ENCODE measurements around the gene DIABLO.

Gene DIABLO

DNA sequence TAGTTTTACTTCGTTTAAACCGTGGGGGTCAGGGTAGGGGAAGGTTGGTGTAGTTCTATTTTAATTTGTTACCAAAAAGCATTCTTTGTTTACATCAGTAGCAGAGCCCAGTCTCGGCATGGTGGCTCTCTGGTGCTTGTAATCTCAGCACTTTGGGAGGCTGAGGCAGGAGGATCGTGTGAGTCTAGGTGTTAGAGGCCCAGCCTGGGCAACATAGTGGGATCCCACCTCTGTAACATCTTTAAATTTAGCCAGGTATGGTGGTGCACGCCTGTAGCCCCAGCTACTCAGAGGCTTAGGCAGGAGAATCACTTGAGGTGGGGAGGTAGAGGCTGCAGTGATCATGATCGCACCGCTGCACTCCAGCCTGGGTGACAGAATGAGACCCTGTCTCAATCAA, 40.8 kb downstream of the DIABLO start:
- H3K9me2 ChIP-seq (replicated peaks; ENCODE audit: insufficient read depth, low read length), result no peaks in the 10 kb centered on the region
- no peak overlapping the region for H3K4me3 ChIP-seq (ENCODE audit: low read length)
- H3K4me2 ChIP-seq (ENCODE audit: low read depth, low read length), result no peak overlapping the region
- H2AFZ ChIP-seq (ENCODE audit: low read length), result no peak overlapping the region
- no peaks in the 10 kb centered on the region for H4K20me1 ChIP-seq (ENCODE audit: insufficient read depth, low read length)
- H3K9ac ChIP-seq (ENCODE audit: low read length), result no peak overlapping the region
- DNase-seq, result no peak
- TF ChIP-seq EZH2 (optimal IDR thresholded peaks at IDR 0.05; ENCODE audit: low read depth, low read length), result no peak
- TF ChIP-seq, protein P1, sequence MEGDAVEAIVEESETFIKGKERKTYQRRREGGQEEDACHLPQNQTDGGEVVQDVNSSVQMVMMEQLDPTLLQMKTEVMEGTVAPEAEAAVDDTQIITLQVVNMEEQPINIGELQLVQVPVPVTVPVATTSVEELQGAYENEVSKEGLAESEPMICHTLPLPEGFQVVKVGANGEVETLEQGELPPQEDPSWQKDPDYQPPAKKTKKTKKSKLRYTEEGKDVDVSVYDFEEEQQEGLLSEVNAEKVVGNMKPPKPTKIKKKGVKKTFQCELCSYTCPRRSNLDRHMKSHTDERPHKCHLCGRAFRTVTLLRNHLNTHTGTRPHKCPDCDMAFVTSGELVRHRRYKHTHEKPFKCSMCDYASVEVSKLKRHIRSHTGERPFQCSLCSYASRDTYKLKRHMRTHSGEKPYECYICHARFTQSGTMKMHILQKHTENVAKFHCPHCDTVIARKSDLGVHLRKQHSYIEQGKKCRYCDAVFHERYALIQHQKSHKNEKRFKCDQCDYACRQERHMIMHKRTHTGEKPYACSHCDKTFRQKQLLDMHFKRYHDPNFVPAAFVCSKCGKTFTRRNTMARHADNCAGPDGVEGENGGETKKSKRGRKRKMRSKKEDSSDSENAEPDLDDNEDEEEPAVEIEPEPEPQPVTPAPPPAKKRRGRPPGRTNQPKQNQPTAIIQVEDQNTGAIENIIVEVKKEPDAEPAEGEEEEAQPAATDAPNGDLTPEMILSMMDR (IDR thresholded peaks at IDR 0.05; ENCODE audit: low read length), result no peak
- no peak for TF ChIP-seq EZH2phosphoT487 (IDR thresholded peaks at IDR 0.05; ENCODE audit: low read length)
- no peaks in the 10 kb centered on the region for H3K27me3 ChIP-seq (replicated peaks; ENCODE audit: insufficient read depth, low read length)
- no peaks in the 10 kb centered on the region for H3K4me1 ChIP-seq (ENCODE audit: low read length)
- no peaks in the 10 kb centered on the region for H3F3A ChIP-seq (ENCODE audit: insufficient read depth, low read length)
- no peaks in the 10 kb centered on the region for H3K36me3 ChIP-seq (replicated peaks; ENCODE audit: insufficient read depth, low read length)
- H3K9me3 ChIP-seq (replicated peaks; ENCODE audit: insufficient read depth, low read length), result no peaks in the 10 kb centered on the region
- no peak overlapping the region for H3K27ac ChIP-seq (ENCODE audit: low read length)
- H3K79me2 ChIP-seq (ENCODE audit: low read length), result no peaks in the 10 kb centered on the region

DNA sequence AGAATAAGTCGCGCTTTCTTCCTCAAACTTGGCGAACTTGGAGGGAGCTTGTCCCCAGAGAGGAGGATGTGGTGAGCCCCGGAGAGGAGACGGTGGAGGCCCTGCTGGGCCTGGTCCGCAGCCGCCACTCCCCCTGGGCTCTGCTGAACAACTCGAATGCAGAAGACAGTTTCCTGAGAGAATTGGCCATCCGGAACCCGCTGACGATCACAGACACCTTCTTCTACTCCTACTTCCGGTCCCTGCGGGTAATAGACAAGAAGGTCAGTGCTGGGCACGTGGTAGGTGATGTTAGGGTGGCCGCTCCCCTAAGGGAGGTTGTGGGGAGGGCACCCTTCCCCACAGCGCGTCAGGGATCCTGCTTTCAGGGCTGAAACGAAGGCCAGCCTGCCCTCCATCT, 41.3 kb downstream of the DIABLO start:
- no peaks in the 10 kb centered on the region for H3K4me1 ChIP-seq (ENCODE audit: low read length)
- no peaks in the 10 kb centered on the region for H3K9me2 ChIP-seq (replicated peaks; ENCODE audit: insufficient read depth, low read length)
- no peaks in the 10 kb centered on the region for H3F3A ChIP-seq (ENCODE audit: insufficient read depth, low read length)
- TF ChIP-seq EZH2 (optimal IDR thresholded peaks at IDR 0.05; ENCODE audit: low read depth, low read length) (no peak), EZH2phosphoT487 (IDR thresholded peaks at IDR 0.05; ENCODE audit: low read length) (no peak)
- TF ChIP-seq, protein P1 (IDR thresholded peaks at IDR 0.05; ENCODE audit: low read length), result no peak
- H3K4me3 ChIP-seq (ENCODE audit: low read length), result no peak overlapping the region
- no peaks in the 10 kb centered on the region for H3K36me3 ChIP-seq (replicated peaks; ENCODE audit: insufficient read depth, low read length)
- H2AFZ ChIP-seq (ENCODE audit: low read length), result no peak overlapping the region
- H4K20me1 ChIP-seq (ENCODE audit: insufficient read depth, low read length), result no peaks in the 10 kb centered on the region
- H3K9me3 ChIP-seq (replicated peaks; ENCODE audit: insufficient read depth, low read length), result no peaks in the 10 kb centered on the region
- no peak overlapping the region for H3K4me2 ChIP-seq (ENCODE audit: low read depth, low read length)
- DNase-seq, result no peak
- no peak overlapping the region for H3K27ac ChIP-seq (ENCODE audit: low read length)
- no peak overlapping the region for H3K9ac ChIP-seq (ENCODE audit: low read length)
- no peaks in the 10 kb centered on the region for H3K79me2 ChIP-seq (ENCODE audit: low read length)
- H3K27me3 ChIP-seq (replicated peaks; ENCODE audit: insufficient read depth, low read length), result no peaks in the 10 kb centered on the region

DNA sequence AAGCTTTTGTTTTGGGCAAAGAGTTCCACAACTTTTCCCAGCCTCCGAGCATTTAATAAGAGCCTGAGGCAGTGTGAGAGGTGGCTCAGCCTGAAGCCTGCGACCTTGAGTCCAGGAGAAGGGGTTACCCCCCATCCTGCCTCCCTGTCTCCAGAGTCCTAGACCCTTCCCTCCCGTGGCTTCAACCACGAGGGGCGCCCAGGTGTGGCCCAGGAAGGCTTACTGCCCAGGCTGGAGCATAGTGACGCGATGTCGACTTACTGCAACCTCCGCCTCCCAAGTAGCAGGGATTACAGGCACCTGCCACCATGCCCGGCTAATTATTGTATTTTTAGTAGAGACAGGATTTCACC, 42.3 kb downstream of the DIABLO start:
- Histone ChIP-seq H3K36me3 (replicated peaks; ENCODE audit: insufficient read depth, low read length) (no peaks in the 10 kb centered on the region), H3F3A (ENCODE audit: insufficient read depth, low read length) (no peaks in the 10 kb centered on the region), H3K4me1 (ENCODE audit: low read length) (no peaks in the 10 kb centered on the region), H3K9me3 (replicated peaks; ENCODE audit: insufficient read depth, low read length) (no peaks in the 10 kb centered on the region), H3K9ac (ENCODE audit: low read length) (no peak overlapping the region), H2AFZ (ENCODE audit: low read length) (no peak overlapping the region), H3K4me2 (ENCODE audit: low read depth, low read length) (no peak overlapping the region), H3K79me2 (ENCODE audit: low read length) (no peaks in the 10 kb centered on the region), H3K27ac (ENCODE audit: low read length) (no peak overlapping the region), H3K4me3 (ENCODE audit: low read length) (no peak overlapping the region), H3K27me3 (replicated peaks; ENCODE audit: insufficient read depth, low read length) (no peaks in the 10 kb centered on the region), H3K9me2 (replicated peaks; ENCODE audit: insufficient read depth, low read length) (no peaks in the 10 kb centered on the region), H4K20me1 (ENCODE audit: insufficient read depth, low read length) (no peaks in the 10 kb centered on the region)
- TF ChIP-seq, protein P1 (IDR thresholded peaks at IDR 0.05; ENCODE audit: low read length), result no peak
- no peak for TF ChIP-seq EZH2 (optimal IDR thresholded peaks at IDR 0.05; ENCODE audit: low read depth, low read length)
- TF ChIP-seq EZH2phosphoT487 (IDR thresholded peaks at IDR 0.05; ENCODE audit: low read length), result no peak
- no peak for DNase-seq

All from MM.1S (cell line).